ENCODE measurements around the gene KXD1. TPM values are rescaled to one million over a fixed set of nuclear protein-coding genes. Genes with fewer than 3 reads are reported as not detected.

Gene KXD1
- total RNA-seq, 1 experiment from 2014 or later, result 190 TPM

- peak; percentile 100 for DNase-seq
- peaks cover 14% of the 10 kb centered on the region for H3K36me3 ChIP-seq (replicated peaks; ENCODE audit: control insufficient read depth, insufficient read depth, low read length)
- peak within 1 kb of the TSS; percentile 68 for H3K4me3 ChIP-seq (ENCODE audit: insufficient read depth, low read depth, low read length)
- no peaks in the 10 kb centered on the region for H3K27me3 ChIP-seq (ENCODE audit: control insufficient read depth, insufficient read depth, low read length)
Measured at GRCh38 chr19:18542941-18543813, 14.5 kb upstream of the KXD1 start, which contains the start of gene FKBP8. Gene FKBP8 (minus strand): TSS chr19:18543573. CDS start chr19:18541970, 1,603 bp downstream.

- peak; percentile 81 for DNase-seq
- H3K4me3 ChIP-seq (ENCODE audit: insufficient read depth, low read depth, low read length), result peak overlapping the region; percentile 58
Measured at GRCh38 chr19:18543814-18544475, 13.7 kb upstream of the KXD1 start.

GRCh38 chr19:18551631-18552030 is 6.0 kb upstream of the KXD1 start:
- no peak for DNase-seq
- H3K36me3 ChIP-seq (replicated peaks; ENCODE audit: control insufficient read depth, insufficient read depth, low read length), result no peaks in the 10 kb centered on the region

More at GRCh38 chr19:18543814-18544475, 13.7 kb upstream of the KXD1 start:
- H3K27me3 ChIP-seq (ENCODE audit: control insufficient read depth, insufficient read depth, low read length), result no peaks in the 10 kb centered on the region
- H3K36me3 ChIP-seq (replicated peaks; ENCODE audit: control insufficient read depth, insufficient read depth, low read length), result peaks cover 14% of the 10 kb centered on the region

GRCh38 chr19:18558202-18558555 is 509 bp downstream of the KXD1 start:
- peak overlapping the region; percentile 90 for H3K4me3 ChIP-seq (ENCODE audit: insufficient read depth, low read depth, low read length)
- DNase-seq, result no peak
- H3K36me3 ChIP-seq (replicated peaks; ENCODE audit: control insufficient read depth, insufficient read depth, low read length), result peaks cover 7% of the 10 kb centered on the region
- no peaks in the 10 kb centered on the region for H3K27me3 ChIP-seq (ENCODE audit: control insufficient read depth, insufficient read depth, low read length)

More at GRCh38 chr19:18551631-18552030, 6.0 kb upstream of the KXD1 start:
- Histone ChIP-seq H3K27me3 (ENCODE audit: control insufficient read depth, insufficient read depth, low read length) (no peaks in the 10 kb centered on the region), H3K4me3 (ENCODE audit: insufficient read depth, low read depth, low read length) (no peak overlapping the region)

GRCh38 chr19:18558604-18559003 is 934 bp downstream of the KXD1 start:
- DNase-seq, result peak; percentile 43
- Histone ChIP-seq H3K27me3 (ENCODE audit: control insufficient read depth, insufficient read depth, low read length) (no peaks in the 10 kb centered on the region), H3K36me3 (replicated peaks; ENCODE audit: control insufficient read depth, insufficient read depth, low read length) (peaks cover 8% of the 10 kb centered on the region), H3K4me3 (ENCODE audit: insufficient read depth, low read depth, low read length) (peak overlapping the region; percentile 90)

GRCh38 chr19:18559685-18560084 is 2.0 kb downstream of the KXD1 start:
- Histone ChIP-seq H3K27me3 (ENCODE audit: control insufficient read depth, insufficient read depth, low read length) (no peaks in the 10 kb centered on the region), H3K36me3 (replicated peaks; ENCODE audit: control insufficient read depth, insufficient read depth, low read length) (peaks cover 13% of the 10 kb centered on the region), H3K4me3 (ENCODE audit: insufficient read depth, low read depth, low read length) (no peak overlapping the region)
- no peak for DNase-seq

GRCh38 chr19:18562086-18562485 is 4.4 kb downstream of the KXD1 start:
- Histone ChIP-seq H3K27me3 (ENCODE audit: control insufficient read depth, insufficient read depth, low read length) (no peaks in the 10 kb centered on the region), H3K4me3 (ENCODE audit: insufficient read depth, low read depth, low read length) (no peak overlapping the region), H3K36me3 (replicated peaks; ENCODE audit: control insufficient read depth, insufficient read depth, low read length) (peaks cover 23% of the 10 kb centered on the region)
- DNase-seq, result no peak

GRCh38 chr19:18566953-18567352 is 9.3 kb downstream of the KXD1 start:
- Histone ChIP-seq H3K27me3 (ENCODE audit: control insufficient read depth, insufficient read depth, low read length) (no peaks in the 10 kb centered on the region), H3K36me3 (replicated peaks; ENCODE audit: control insufficient read depth, insufficient read depth, low read length) (peaks cover 34% of the 10 kb centered on the region), H3K4me3 (ENCODE audit: insufficient read depth, low read depth, low read length) (no peak overlapping the region)
- no peak for DNase-seq

GRCh38 chr19:18568367-18568766 is 10.7 kb downstream of the KXD1 start:
- no peak for DNase-seq
- Histone ChIP-seq H3K27me3 (ENCODE audit: control insufficient read depth, insufficient read depth, low read length) (no peaks in the 10 kb centered on the region), H3K4me3 (ENCODE audit: insufficient read depth, low read depth, low read length) (no peak overlapping the region), H3K36me3 (replicated peaks; ENCODE audit: control insufficient read depth, insufficient read depth, low read length) (peaks cover 36% of the 10 kb centered on the region)

GRCh38 chr19:18571564-18572344 is 14.1 kb downstream of the KXD1 start, which contains the start of gene UBA52:
Gene UBA52 (plus strand): TSS chr19:18571857. CDS start chr19:18573301, 1,444 bp downstream.
- peak; percentile 98 for DNase-seq
- peak within 1 kb of the TSS; percentile 81 for H3K4me3 ChIP-seq (ENCODE audit: insufficient read depth, low read depth, low read length)
- H3K27me3 ChIP-seq (ENCODE audit: control insufficient read depth, insufficient read depth, low read length), result no peaks in the 10 kb centered on the region
- peaks cover 46% of the 10 kb centered on the region for H3K36me3 ChIP-seq (replicated peaks; ENCODE audit: control insufficient read depth, insufficient read depth, low read length)

GRCh38 chr19:18574691-18575291 is 17.1 kb downstream of the KXD1 start:
- no peak for DNase-seq
- H3K4me3 ChIP-seq (ENCODE audit: insufficient read depth, low read depth, low read length), result no peak overlapping the region
- H3K36me3 ChIP-seq (replicated peaks; ENCODE audit: control insufficient read depth, insufficient read depth, low read length), result peaks cover 29% of the 10 kb centered on the region
- no peaks in the 10 kb centered on the region for H3K27me3 ChIP-seq (ENCODE audit: control insufficient read depth, insufficient read depth, low read length)

GRCh38 chr19:18576383-18576782 is 18.7 kb downstream of the KXD1 start:
- DNase-seq, result no peak
- no peaks in the 10 kb centered on the region for H3K27me3 ChIP-seq (ENCODE audit: control insufficient read depth, insufficient read depth, low read length)
- peaks cover 29% of the 10 kb centered on the region for H3K36me3 ChIP-seq (replicated peaks; ENCODE audit: control insufficient read depth, insufficient read depth, low read length)
- no peak overlapping the region for H3K4me3 ChIP-seq (ENCODE audit: insufficient read depth, low read depth, low read length)

GRCh38 chr19:18577365-18577914 is 19.8 kb downstream of the KXD1 start:
- Histone ChIP-seq H3K36me3 (replicated peaks; ENCODE audit: control insufficient read depth, insufficient read depth, low read length) (peaks cover 29% of the 10 kb centered on the region), H3K27me3 (ENCODE audit: control insufficient read depth, insufficient read depth, low read length) (no peaks in the 10 kb centered on the region), H3K4me3 (ENCODE audit: insufficient read depth, low read depth, low read length) (no peak overlapping the region)
- DNase-seq, result no peak

- no peak for DNase-seq
- Histone ChIP-seq H3K4me3 (ENCODE audit: insufficient read depth, low read depth, low read length) (no peak overlapping the region), H3K36me3 (replicated peaks; ENCODE audit: control insufficient read depth, insufficient read depth, low read length) (peaks cover 9% of the 10 kb centered on the region), H3K27me3 (ENCODE audit: control insufficient read depth, insufficient read depth, low read length) (no peaks in the 10 kb centered on the region)
Measured at GRCh38 chr19:18580311-18580710, 22.6 kb downstream of the KXD1 start.

Data from H7 (cell line).